DMS 273 (cell line): ENCODE data around the gene MCL1.

ENCODE experiments used
- DNase-seq: peaks from one replicate; lab custom pipeline; 2025; ENCODE audit not compliant: unreplicated experiment; lab: John Stamatoyannopoulos, UW

MCL1 gene

GRCh38 chr1:150558303-150558704, 21.1 kb downstream of the MCL1 start:
- DNase-seq, result no peak

- no peak for DNase-seq
Observed at GRCh38 chr1:150557813-150558212, 21.6 kb downstream of the MCL1 start.

GRCh38 chr1:150557065-150557600, 22.3 kb downstream of the MCL1 start:
- no peak for DNase-seq

GRCh38 chr1:150555971-150556865, 23.2 kb downstream of the MCL1 start:
- DNase-seq, result no peak

GRCh38 chr1:150555198-150555970, 24.0 kb downstream of the MCL1 start:
- DNase-seq, result no peak

- DNase-seq, result no peak
Observed at GRCh38 chr1:150554086-150554452, 25.3 kb downstream of the MCL1 start.

- DNase-seq, result no peak
Observed at GRCh38 chr1:150553392-150554085, 25.9 kb downstream of the MCL1 start.

- no peak for DNase-seq
Observed at GRCh38 chr1:150552911-150553289, 26.5 kb downstream of the MCL1 start.

- DNase-seq, result peak; percentile 95
Observed at GRCh38 chr1:150552128-150552910, 27.1 kb downstream of the MCL1 start.

- DNase-seq, result no peak
Observed at GRCh38 chr1:150551784-150552127, 27.7 kb downstream of the MCL1 start.

- DNase-seq, result peak; percentile 98
Observed at GRCh38 chr1:150551051-150551783, 28.2 kb downstream of the MCL1 start.

- DNase-seq, result no peak
Observed at GRCh38 chr1:150550222-150551050, 29.0 kb downstream of the MCL1 start.

GRCh38 chr1:150549496-150550221, 29.8 kb downstream of the MCL1 start:
- DNase-seq, result no peak

GRCh38 chr1:150548632-150549495, 30.5 kb downstream of the MCL1 start, which contains the start of gene ADAMTSL4:
TSS of gene ADAMTSL4 (plus strand) at chr1:150549408. CDS start at chr1:150552289, 2,881 bp downstream.
- DNase-seq, result peak; percentile 100

- no peak for DNase-seq
Observed at GRCh38 chr1:150548324-150548631, 31.1 kb downstream of the MCL1 start.

GRCh38 chr1:150546294-150546937, 33.0 kb downstream of the MCL1 start:
- no peak for DNase-seq

GRCh38 chr1:150545486-150546032, 33.9 kb downstream of the MCL1 start:
- no peak for DNase-seq
